Ovary (tissue), 9 donors: ENCODE data around the gene SKA1. TPM values are rescaled to one million over a fixed set of nuclear protein-coding genes. Genes with fewer than 3 reads are reported as not detected.

Experiments
- DNase-seq, 5 donors: peaks; one replicate each; pipeline ENCODE4 v3.0.0-alpha.2; 2019 to 2020
- H3K27ac ChIP-seq, 2 donors: fragments of 200-600 bp; one replicate each; pipeline versions ENCODE4 v1.5.1 to v1.8.0; 2019 to 2022
- H3K27me3 ChIP-seq: fragments of 200-600 bp; one replicate; pipeline ENCODE4 v1.8.0; 2022
- H3K36me3 ChIP-seq: fragments of 200-600 bp; sonication (generic); one replicate; pipeline ENCODE4 v1.5.1; 2019
- H3K4me1 ChIP-seq: one replicate; pipeline ENCODE4 v1.8.1; 2013; ENCODE audit warnings: mild to moderate bottlenecking, moderate library complexity; ENCODE audit not compliant: insufficient read depth
- H3K4me3 ChIP-seq: fragments of 200-600 bp; sonication (generic); one replicate; pipeline ENCODE4 v1.5.1; 2017
- H3K9me3 ChIP-seq, 2 donors: fragments of 200-600 bp in 1 of 2; sonication (generic) in 1 of 2; one replicate each; pipeline versions ENCODE4 v1.5.1 to v1.8.1; 2013 to 2019; ENCODE audit warnings: mild to moderate bottlenecking in 1 of 2, moderate library complexity in 1 of 2
- EP300 ChIP-seq: sonication (generic); formaldehyde crosslinking; IDR thresholded peaks from one replicate; pipeline ENCODE4 v1.6.1; 2017; ENCODE audit warnings: antibody characterized with exemption
- POLR2A ChIP-seq: fragments of 450-650 bp; IDR thresholded peaks from one replicate; pipeline ENCODE4 v1.6.1; 2017; ENCODE audit warnings: antibody characterized with exemption, mild to moderate bottlenecking, moderate library complexity
- WGBS, 3 donors: extraction: QIAGEN DNeasy Blood & Tissue Kit in 1 of 3; methylation state at CpG; one replicate each; pipeline versions ENCODE4 v1.1.5 to v1.1.7; 2013 to 2017; 5-methylcytosine and 5-hydroxymethylcytosine counted together
- intact Hi-C, 4 donors: fragments of 100-400 bp; cut with DNase I; formaldehyde crosslinking; loops; one replicate each; pipeline versions ENCODE4 v1.11.0 to v1.15.1; 2022 to 2023
- polyA plus RNA-seq, 2 donors: library from polyadenylated mRNA; stranded (reverse); fragments of 200-250 nt in 1 of 2; fragments of 350-450 nt in 1 of 2; fragmentation: Illumina TruSeq in 1 of 2; extraction: RNeasy Lipid Tissue Mini Kit (QIAGEN cat#74804) in 1 of 2; gene quantifications; one replicate each; pipeline ENCODE4 v1.2.3, GENCODE V29; 2013 to 2014
- total RNA-seq, 7 donors: library from RNA; depleted of rRNA in 2 of 7; stranded (reverse); fragments of >200 nt in 2 of 7; fragmentation: NEBNext Ultra II Directional in 3 of 7; extraction: Animal tissue kit (Norgen Biotek cat#: 25700) in 3 of 7; gene quantifications; one replicate each; pipeline versions ENCODE4 v1.1.0 to v1.2.4, GENCODE V29; 2016 to 2023
- TF ChIP-seq, protein P1 (sequence below), 3 donors: fragments of 450-650 bp in 2 of 3; fragments of 200-600 bp in 1 of 3; IDR thresholded peaks; one replicate each; pipeline versions ENCODE4 v1.5.1 to v1.8.0; 2016 to 2022; ENCODE audit warnings: antibody characterized with exemption in 3 of 3, mild to moderate bottlenecking in 1 of 3
- donor health status: DM: no; HTN: no; CAD: no; lungs with moderate emphysema.
- donor health status: DM: no; HTN: no; CAD: no.
- donor health status: Bipolar disorder and iron deficiency.
- donor health status: DM: yes; HTN: yes; CAD: no.
- donor health status: DM: no; HTN: no; CAD: no.
- donor health status: DM: yes; HTN: yes; CAD: no.

SKA1 gene
- total and polyA plus RNA-seq, 9 donors, result 0.10 to 3.3 (median 0.60) TPM; not detected in 3

DNA sequence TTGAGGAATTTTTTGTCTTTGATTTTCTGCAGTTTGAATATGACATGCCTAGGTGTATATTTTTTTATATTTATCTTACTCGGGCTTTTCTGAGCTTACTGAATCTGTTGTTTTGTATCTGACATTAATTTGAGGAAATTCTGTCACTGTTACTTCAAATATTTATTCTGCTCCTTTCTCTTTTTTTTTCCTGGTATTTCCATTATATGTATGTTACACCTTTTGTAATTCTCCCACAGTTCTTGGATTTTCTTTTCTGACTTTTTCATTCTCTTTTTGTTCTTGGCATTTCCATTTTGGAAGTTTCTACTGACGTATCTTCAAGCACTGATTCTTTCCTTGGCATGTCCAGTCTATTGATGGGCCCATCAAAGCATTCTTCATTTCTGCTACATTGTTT is 24.1 kb upstream of the SKA1 start:
- H3K4me1 ChIP-seq, result no peaks in the 10 kb centered on the region
- no peak overlapping the region for H3K4me3 ChIP-seq
- WGBS, 3 donors, result 81 to 87% (median 86%) methylated on average over 2 of the region's 2 CpGs
- DNase-seq, result no peak
- no peaks in the 10 kb centered on the region for H3K9me3 ChIP-seq
- H3K27me3 ChIP-seq, result no peaks in the 10 kb centered on the region
- no peaks in the 10 kb centered on the region for H3K36me3 ChIP-seq
- no peak overlapping the region for H3K27ac ChIP-seq
- intact Hi-C loops, result no loop called here
- TF ChIP-seq POLR2A (no peak), EP300 (no peak)
- TF ChIP-seq, protein P1, sequence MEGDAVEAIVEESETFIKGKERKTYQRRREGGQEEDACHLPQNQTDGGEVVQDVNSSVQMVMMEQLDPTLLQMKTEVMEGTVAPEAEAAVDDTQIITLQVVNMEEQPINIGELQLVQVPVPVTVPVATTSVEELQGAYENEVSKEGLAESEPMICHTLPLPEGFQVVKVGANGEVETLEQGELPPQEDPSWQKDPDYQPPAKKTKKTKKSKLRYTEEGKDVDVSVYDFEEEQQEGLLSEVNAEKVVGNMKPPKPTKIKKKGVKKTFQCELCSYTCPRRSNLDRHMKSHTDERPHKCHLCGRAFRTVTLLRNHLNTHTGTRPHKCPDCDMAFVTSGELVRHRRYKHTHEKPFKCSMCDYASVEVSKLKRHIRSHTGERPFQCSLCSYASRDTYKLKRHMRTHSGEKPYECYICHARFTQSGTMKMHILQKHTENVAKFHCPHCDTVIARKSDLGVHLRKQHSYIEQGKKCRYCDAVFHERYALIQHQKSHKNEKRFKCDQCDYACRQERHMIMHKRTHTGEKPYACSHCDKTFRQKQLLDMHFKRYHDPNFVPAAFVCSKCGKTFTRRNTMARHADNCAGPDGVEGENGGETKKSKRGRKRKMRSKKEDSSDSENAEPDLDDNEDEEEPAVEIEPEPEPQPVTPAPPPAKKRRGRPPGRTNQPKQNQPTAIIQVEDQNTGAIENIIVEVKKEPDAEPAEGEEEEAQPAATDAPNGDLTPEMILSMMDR (IDR thresholded peaks at IDR 0.05), result no peak

DNA sequence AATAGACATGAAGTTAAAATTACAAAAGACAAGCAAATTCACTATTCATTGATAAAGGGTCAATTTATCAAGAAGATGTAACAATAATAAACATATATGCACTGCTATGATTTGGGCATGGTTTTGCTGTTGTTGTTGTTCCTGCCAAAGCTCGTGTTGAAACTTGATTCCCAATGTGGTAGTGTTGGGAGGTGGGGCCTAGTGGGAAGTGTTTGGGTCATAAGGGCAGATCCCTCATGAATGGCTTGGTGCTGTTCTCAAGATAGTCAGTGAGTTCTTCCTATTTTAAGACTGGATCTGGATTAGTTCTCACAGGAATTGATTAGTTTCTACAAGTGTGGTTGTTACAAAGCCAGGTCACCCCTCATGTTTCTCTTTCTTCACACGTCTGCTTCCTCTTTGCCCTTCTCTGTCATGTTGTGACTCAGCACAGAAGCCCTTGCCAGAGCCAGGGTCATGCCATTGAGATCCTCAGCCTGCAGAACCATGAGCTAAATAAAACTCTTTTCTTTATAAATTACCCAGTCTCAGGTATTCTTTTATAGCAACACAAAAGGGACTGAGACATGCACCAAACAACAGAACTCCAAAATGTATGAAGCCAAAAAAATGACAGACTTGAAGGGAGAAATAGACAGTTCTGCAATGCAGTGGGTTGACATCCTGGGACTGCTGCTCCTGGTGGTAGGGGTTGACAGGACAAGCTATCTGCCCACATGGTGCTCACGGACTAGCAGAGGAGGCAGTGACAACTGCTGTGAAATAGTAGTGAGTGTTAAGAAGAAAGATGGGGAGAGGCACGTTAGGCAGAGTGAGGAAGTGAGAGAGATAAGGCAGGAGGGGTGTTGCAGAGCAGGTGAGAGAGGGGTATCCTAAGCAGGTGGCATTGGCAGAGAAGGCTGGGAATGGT is 18.6 kb upstream of the SKA1 start:
- no peaks in the 10 kb centered on the region for H3K9me3 ChIP-seq
- H3K36me3 ChIP-seq, result no peaks in the 10 kb centered on the region
- H3K27ac ChIP-seq, result no peak overlapping the region
- 23 to 31% (median 24%) methylated on average over 4 of the region's 4 CpGs for WGBS, 3 donors
- intact Hi-C loops, result no loop called here
- H3K4me3 ChIP-seq, result no peak overlapping the region
- no peaks in the 10 kb centered on the region for H3K27me3 ChIP-seq
- DNase-seq, result no peak
- no peaks in the 10 kb centered on the region for H3K4me1 ChIP-seq
- TF ChIP-seq POLR2A, result no peak
- no peak for TF ChIP-seq EP300
- TF ChIP-seq, protein P1 (IDR thresholded peaks at IDR 0.05), result no peak

DNA sequence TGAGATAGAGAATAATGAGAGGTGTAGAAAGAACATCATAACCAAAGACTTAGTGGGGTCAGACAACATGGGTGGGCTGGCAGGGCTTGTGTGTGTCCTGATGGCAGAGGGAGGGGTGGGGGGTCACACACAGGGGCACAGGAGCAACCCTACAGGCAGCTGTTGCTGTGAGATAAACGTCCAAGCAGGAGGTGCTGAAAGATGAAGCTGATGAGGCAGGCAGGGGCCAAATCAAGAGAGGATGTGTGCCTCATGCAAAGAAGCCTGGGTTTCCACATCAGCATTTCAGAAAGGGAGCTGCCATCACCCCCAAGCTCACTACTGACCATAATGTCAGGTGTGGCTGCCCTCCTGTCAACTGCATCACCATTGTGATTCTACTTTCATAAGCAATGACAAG is 16.0 kb upstream of the SKA1 start:
- DNase-seq, result no peak
- intact Hi-C loops, result no loop called here
- TF ChIP-seq, protein P1 (IDR thresholded peaks at IDR 0.05), result no peak
- no peak for TF ChIP-seq EP300
- TF ChIP-seq POLR2A, result no peak
- H3K9me3 ChIP-seq, result no peaks in the 10 kb centered on the region
- H3K36me3 ChIP-seq, result no peaks in the 10 kb centered on the region
- H3K27ac ChIP-seq, result no peak overlapping the region
- H3K27me3 ChIP-seq, result no peaks in the 10 kb centered on the region
- H3K4me3 ChIP-seq, result no peak overlapping the region
- 0 to 13% (median 6%) methylated on average over 1 of the region's 1 CpG for WGBS, 3 donors
- H3K4me1 ChIP-seq, result no peaks in the 10 kb centered on the region

DNA sequence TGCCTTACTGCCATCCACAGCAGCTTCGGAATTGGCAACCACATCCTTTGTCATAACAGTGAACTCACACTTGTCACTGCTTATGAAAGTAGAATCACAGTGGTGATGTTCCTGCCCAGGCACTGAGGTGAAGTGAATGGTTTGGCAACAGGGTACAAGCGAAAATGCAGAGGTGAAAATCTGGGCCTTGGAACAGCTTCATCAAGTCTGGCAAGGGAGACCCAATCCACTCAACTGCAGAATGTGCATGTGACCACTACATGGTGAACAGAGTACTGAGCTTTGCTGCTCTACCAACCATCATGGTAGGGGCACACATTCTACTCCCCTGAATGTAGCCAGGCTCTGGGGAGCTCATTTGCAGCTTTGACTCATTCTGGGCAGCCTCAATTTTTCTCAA is 15.0 kb upstream of the SKA1 start:
- Histone ChIP-seq H3K4me1 (no peaks in the 10 kb centered on the region), H3K4me3 (no peak overlapping the region), H3K9me3 (no peaks in the 10 kb centered on the region), H3K27ac (no peak overlapping the region), H3K27me3 (no peaks in the 10 kb centered on the region), H3K36me3 (no peaks in the 10 kb centered on the region)
- intact Hi-C loops, result no loop called here
- no peak for DNase-seq
- TF ChIP-seq EP300 (no peak), POLR2A (no peak)
- TF ChIP-seq, protein P1 (IDR thresholded peaks at IDR 0.05), result no peak
- 72 to 84% (median 74%) methylated on average over 2 of the region's 2 CpGs for WGBS, 3 donors
